HG03108 (cell line): ENCODE measurements around the gene RAB40B.

Experiments used
- ATAC-seq: cut with Tn5 transposase; IDR thresholded peaks from one replicate; pipeline ENCODE4 v1.9.1; 2021; ENCODE audit warnings: moderate library complexity; ENCODE audit not compliant: unreplicated experiment

The RAB40B gene

DNA sequence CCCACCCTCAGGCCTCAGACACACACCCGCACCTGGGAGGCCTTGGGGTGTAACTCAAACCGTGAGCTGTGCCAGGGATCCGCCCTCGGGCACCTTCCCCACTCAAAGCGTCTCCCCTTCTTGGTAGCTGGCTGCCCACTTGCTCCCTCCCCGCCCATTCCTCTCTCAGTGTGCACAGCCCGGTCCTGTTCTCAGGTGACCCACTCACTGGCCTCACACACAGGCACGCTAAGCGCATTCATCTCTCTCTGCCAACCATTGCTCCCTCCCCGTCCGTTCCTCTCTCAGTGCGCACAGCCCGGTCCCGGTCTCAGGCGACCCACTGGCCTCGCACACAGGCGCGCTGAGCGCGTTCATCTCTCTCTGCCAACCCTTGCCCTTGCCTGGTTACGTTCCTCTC, 71.1 kb downstream of the RAB40B start:
- ATAC-seq = no peak

DNA sequence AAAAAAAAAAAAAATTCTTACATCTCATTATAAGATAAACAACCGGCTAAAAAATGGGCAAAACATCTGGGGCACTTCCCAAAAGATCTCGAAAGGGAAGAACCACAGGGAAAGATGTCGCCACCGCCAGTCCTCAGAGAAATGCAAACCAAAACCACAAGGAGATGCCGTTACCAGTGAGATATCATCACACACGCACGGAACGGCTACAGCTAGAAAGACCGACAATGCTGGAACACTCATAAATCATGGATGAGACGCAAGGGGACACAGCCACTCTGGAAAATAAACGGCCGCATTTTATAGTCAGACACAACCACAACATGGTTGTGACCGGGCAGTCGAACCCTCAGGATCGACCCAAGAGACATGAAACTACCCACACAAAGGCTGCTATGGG, 74.8 kb downstream of the RAB40B start:
- no peak for ATAC-seq

DNA sequence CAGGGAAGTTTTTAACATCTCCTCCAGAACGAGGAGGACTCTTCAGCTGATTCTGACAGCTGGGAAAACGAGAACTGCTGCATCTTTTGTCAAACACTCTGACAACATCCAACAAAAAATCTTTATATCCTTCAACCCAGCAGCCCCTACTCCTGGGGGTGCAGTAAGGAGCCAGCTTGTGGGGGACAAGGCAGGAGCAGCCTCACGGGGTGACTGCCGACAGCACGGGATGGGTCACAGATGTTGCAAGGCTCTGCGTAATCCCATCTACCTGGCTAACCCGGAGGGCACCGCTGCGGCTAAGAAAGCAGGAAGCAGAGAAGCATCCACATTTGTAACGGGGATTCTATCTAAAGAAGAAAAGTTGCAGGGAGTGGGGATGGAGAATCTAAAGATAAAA, 78.9 kb downstream of the RAB40B start:
- no peak for ATAC-seq

DNA sequence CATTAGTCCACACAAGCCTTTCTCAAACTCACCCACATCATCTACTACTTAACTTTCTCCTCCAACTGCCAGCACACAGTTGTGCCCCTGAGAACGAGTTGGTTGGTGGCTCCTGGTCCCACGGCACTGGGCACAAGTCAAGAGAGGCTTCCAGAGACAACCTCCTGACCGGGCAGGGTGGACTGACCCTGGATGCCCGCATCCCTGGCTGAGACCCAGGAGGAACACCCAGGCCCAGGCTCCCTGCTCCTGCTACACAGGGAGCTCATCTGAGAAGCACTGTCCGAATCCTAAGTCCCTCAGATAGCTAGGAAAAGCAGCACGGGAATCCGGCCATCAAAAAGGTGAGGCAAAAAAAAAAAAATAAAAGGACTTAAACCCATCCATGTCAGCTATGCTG, 79.3 kb downstream of the RAB40B start:
- no peak for ATAC-seq

DNA sequence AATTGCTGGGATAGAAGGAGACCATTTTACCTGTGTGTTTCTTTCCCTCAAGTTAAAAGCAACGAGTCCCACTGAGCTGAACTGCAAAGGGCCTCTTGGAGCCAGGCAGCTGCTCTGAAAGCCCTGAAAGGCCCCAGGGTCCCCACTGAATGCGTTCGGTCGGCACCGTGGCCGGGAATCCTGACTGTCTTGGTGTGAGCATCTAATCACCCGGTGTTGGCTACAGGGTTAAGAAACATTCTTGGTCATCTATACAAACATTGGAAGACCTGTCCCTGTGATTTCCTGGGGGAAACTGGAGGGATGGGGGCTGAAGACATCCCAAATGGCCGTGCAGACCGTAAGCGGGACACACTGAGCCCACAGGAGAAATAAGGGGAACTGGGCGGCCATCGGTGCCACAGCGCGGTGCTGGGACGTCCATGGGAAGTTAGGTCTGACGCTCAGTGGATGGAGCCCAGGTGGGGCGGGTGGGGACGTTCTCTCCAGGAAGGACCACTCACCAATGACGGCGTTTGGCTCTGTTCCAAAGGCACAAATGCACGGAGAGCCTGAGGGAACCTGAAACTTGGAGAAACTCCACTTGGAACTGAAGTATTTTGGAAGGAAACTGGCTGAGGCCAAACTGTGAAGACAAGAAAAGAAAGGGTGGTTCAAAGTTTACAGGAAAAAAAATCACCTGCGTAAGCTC, 82.3 kb downstream of the RAB40B start:
- ATAC-seq = no peak

DNA sequence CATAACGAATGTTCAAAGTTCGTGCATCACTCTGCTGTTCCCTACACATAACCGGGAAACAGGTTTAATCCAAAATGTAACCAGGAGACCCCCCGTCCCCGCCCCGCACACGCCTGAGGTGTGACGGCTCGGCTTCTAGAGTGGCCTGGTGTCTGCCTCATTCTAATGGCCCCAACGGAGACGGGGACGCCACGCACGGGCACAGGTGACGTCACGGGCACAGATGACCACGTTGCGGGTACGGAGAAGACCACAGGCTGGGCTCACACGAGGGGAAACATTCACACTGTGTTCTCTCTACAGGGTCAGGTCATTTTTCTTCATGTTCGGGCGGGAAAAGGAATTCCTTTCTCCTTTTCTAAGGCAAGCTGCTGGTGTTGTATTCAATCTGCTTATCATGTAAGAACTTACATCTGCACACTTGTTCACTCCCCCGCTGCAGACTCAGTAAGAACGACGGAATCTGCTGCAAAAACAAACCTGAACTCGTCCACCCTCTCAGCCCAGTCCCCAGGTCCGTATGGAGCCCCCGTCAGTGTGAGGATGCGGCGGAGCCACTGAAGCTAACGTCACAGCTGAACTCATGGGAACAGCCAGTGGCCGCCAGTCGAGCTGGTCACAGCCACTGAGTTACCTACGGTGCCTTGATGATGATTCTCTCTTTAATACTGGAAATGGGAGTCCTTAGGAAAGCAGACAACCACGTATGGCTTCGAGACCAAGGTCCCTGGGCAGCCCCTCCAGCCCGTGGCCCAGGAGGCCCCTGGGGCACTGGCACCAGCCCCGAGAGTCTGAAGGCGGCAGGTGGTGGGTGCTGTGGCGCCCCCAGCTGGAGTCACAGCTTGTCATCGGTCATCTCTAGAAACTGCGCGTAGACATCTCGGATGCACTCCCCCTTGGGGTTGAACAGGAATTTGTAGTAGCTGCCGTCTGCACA, 83.1 kb downstream of the RAB40B start:
- no peak for ATAC-seq

DNA sequence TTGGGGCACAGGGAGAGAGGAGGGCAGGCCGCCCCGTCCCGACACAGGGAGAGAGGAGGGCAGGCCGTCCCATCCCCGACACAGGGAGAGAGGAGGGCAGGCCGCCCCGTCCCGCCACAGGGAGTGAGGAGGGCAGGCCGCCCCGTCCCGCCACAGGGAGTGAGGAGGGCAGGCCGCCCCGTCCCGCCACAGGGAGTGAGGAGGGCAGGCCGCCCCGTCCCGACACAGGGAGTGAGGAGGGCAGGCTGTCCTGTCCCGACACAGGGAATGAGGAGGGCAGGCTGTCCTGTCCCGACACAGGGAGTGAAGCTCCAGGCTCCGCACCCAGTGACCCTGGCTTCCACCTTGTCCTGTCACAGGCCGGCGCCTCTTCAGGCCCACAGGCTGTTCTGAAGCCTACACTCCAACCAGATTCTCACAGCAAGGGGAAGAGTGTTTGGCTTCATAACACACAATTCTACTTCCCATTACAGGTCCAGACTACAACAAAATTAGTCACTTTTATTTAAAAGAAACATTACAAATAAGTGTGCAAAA, 84.3 kb downstream of the RAB40B start:
- ATAC-seq = no peak

DNA sequence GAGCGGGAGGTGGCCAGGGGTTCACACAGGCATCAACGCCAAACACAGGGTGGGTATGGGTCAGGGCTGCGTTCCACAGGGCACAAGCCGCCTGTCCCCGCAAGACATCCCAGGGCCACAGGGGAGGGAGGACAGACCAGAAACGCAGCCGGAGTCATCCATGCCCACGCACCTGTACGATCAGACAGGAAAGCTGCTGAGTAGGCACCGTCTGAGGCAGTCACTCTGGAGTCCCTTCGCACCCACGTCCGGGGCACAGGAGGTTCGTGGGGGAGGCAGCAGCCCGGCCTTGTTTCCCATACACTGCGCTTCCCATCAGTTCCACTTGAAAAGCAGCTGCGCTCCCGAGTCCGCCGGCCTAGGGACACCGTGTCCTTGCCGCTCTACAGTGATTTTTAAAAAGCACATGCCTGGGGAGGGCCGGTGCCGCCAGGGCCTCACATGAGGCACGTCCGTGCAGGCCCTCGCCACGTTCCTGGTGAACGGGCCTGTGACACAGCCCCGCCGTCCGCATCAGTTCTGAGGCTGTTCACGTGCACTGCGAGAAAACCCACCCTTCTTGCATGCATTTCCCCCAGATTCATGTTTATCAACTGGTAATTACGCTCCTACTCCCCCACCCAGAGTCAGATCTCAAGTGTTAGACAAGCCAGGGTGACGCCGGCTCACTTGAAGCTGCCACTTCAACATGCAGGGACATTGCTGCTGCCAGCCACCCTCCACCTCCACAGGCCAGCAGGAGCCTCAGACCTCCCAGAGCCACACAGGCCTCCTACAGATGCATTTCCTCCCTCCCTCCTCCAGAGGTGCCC, 85.0 kb downstream of the RAB40B start:
- no peak for ATAC-seq

DNA sequence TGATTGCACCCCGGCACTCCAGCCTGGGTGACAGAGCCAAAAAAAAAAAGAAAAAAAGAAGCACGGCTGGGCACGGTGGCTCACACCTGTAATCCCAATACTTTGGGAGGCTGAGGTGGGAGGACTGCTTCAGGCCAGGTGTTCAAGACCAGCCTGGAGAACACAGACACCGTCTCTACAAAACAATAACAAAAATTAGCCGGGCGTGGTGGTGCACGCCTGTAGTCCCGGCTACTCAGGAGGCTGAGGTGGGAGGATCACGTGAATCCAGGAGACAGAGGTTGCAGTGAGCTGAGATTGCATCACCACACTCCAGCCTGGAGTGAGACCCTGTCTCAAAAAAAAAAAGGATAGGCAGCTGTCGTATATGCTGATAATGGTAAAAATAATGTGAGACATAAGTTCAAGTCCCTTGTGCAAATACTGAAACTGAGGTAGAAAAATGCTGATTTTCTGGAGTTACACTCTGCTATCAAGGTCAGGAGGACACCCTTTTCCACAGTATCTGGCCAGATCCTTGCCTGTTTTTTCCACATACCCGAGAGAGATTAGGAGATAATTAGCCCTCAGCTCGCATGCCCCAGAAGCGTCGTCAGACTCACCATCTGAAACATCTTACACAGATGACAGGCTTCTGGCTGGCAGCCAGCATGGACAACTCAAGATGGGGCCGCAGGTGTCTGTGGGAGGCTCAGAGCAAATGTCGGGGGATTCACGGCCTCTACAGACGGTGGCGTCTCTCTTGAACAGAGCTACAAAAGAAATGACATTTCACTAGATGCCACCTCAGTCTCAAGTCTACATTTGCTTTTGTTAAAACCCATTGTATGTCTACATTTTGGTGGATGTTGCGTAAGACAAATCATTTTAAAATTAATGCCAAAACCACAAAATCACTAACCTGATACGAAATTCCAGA, 87.1 kb downstream of the RAB40B start:
- ATAC-seq = no peak

DNA sequence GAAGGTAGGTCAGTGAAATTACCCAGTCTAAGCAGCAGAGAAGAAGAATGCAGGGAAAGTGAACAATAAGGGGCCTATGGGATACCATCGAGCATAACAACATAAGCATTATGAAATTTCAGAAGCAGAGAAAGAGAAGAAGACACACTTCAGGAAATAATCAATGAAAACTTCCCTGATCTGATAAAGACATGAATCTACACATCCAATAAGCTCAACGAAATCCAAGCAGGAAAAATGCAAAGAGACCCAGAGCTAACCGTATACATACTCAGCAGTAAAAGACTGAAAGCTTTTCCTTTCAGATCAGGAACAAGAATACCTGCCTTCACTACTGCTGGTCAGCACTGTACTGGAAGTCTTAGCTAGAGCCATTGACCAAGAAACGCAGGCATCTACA, 88.8 kb downstream of the RAB40B start:
- ATAC-seq = no peak

DNA sequence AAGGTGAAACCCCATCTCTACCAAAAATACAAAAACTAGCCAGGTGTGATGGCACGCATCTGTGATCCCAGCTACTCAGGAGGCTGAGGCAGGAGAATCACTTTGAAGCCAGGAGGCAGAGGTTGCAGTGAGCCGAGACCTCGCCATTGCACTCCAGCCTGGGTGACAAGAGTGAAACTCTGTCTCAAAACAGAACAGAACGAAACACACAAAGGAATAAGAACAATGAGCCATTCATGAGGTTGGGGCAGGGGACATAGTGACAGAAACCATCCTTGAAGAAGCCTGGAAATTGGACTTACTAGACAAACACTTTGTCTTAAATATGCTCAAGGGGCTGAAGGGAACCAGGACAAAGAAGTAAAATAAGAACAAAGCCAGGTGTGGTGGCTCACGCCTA, 89.7 kb downstream of the RAB40B start:
- no peak for ATAC-seq

DNA sequence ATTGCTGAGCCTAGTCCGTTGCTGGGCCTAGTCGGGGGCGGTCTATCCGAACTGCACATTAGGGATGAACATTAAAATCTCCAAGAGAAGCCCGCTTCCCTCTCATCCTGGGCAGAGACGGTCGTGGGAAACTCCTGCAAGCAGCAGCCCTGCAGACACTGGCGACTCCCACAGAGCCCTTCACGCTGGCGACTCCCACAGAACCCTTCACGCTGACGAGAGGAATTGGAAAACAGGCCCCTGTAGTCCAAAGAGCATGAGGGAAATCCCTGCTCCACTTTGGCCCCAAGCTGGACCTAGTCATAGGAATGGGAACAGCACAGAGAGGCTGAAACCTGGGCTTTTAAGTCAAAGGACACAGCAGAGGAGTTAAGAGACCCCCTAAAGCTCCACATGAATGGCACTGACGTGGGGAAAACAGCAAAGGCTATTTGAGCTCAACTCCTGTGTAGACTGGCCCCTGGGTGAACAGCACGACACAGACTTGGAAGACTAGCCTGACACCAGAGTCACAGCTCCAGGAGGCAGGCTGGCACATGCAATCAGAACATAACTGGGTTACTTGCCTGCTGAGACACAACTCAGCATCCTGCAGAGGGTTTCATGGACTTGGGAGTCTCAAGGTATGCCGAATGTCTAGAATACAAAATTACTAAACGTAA, 92.4 kb downstream of the RAB40B start:
- no peak for ATAC-seq
